Activated naive CD8-positive, alpha-beta T cell (primary cell): ENCODE data around the gene FAM161A.
"Not testable (repeated sequence)": the region's sequence is repeated elsewhere in the genome, so short reads cannot be mapped to it uniquely, and the experiment has no call there.

Experiments used
- H3K27ac Mint-ChIP-seq: one replicate; pipeline ENCODE4 v1.8.0; 2021; ENCODE audit warnings: mixed read lengths
- H3K27me3 Mint-ChIP-seq: one replicate; pipeline ENCODE4 v1.8.0; 2021; ENCODE audit warnings: mixed read lengths
- H3K36me3 Mint-ChIP-seq: one replicate; pipeline ENCODE4 v1.8.0; 2021; ENCODE audit warnings: mixed read lengths
- H3K4me1 Mint-ChIP-seq: one replicate; pipeline ENCODE4 v1.8.0; 2021; ENCODE audit warnings: low read depth, mixed read lengths
- H3K4me3 Mint-ChIP-seq: one replicate; pipeline ENCODE4 v1.8.0; 2021; ENCODE audit warnings: mild to moderate bottlenecking, mixed read lengths
- H3K9me3 Mint-ChIP-seq: one replicate; pipeline ENCODE4 v1.8.0; 2021; ENCODE audit warnings: low read depth, mixed read lengths

FAM161A gene

GRCh38 chr2:61857224-61857623 is 3.4 kb upstream of the FAM161A start:
- Mint-ChIP-seq H3K27ac (no peak overlapping the region), H3K4me1 (peaks cover 22% of the 10 kb centered on the region), H3K36me3 (peaks cover 4% of the 10 kb centered on the region), H3K4me3 (no peak overlapping the region), H3K9me3 (peaks cover 4% of the 10 kb centered on the region), H3K27me3 (no peaks in the 10 kb centered on the region)

- H3K27ac Mint-ChIP-seq: peak overlapping the region; percentile 99
- no peaks in the 10 kb centered on the region for H3K9me3 Mint-ChIP-seq
- H3K36me3 Mint-ChIP-seq: peaks cover 3% of the 10 kb centered on the region
- H3K4me1 Mint-ChIP-seq: peaks cover 22% of the 10 kb centered on the region
- peak overlapping the region; percentile 94 for H3K4me3 Mint-ChIP-seq
- no peaks in the 10 kb centered on the region for H3K27me3 Mint-ChIP-seq
Observed at GRCh38 chr2:61855318-61855613, 1.4 kb upstream of the FAM161A start.

GRCh38 chr2:61854564-61855317 is 881 bp upstream of the FAM161A start:
- peaks cover 3% of the 10 kb centered on the region for H3K36me3 Mint-ChIP-seq
- H3K4me1 Mint-ChIP-seq: peaks cover 22% of the 10 kb centered on the region
- H3K9me3 Mint-ChIP-seq: no peaks in the 10 kb centered on the region
- peak overlapping the region; percentile 94 for H3K4me3 Mint-ChIP-seq
- H3K27me3 Mint-ChIP-seq: no peaks in the 10 kb centered on the region
- peak overlapping the region; percentile 99 for H3K27ac Mint-ChIP-seq

GRCh38 chr2:61853086-61853846 is 594 bp downstream of the FAM161A start:
- H3K27me3 Mint-ChIP-seq: no peaks in the 10 kb centered on the region
- peak overlapping the region; percentile 99 for H3K27ac Mint-ChIP-seq
- no peaks in the 10 kb centered on the region for H3K9me3 Mint-ChIP-seq
- H3K36me3 Mint-ChIP-seq: peaks cover 3% of the 10 kb centered on the region
- H3K4me3 Mint-ChIP-seq: peak overlapping the region; percentile 94
- peaks cover 22% of the 10 kb centered on the region for H3K4me1 Mint-ChIP-seq

GRCh38 chr2:61851270-61851669 is 2.6 kb downstream of the FAM161A start:
- not testable (repeated sequence) for H3K9me3 Mint-ChIP-seq, H3K4me3 Mint-ChIP-seq

GRCh38 chr2:61845320-61845719 is 8.5 kb downstream of the FAM161A start:
- Mint-ChIP-seq H3K36me3 (peaks cover 8% of the 10 kb centered on the region), H3K4me1 (no peaks in the 10 kb centered on the region), H3K27ac (no peak overlapping the region), H3K9me3 (no peaks in the 10 kb centered on the region), H3K27me3 (no peaks in the 10 kb centered on the region), H3K4me3 (no peak overlapping the region)

More at GRCh38 chr2:61851270-61851669, 2.6 kb downstream of the FAM161A start:
- peaks cover 19% of the 10 kb centered on the region for H3K4me1 Mint-ChIP-seq
- not testable (repeated sequence) for H3K27ac Mint-ChIP-seq, H3K27me3 Mint-ChIP-seq, H3K36me3 Mint-ChIP-seq

- H3K27ac Mint-ChIP-seq: no peak overlapping the region
Observed at GRCh38 chr2:61841286-61841685, 12.6 kb downstream of the FAM161A start.

GRCh38 chr2:61834893-61835292 is 19.0 kb downstream of the FAM161A start:
- no peak overlapping the region for H3K4me3 Mint-ChIP-seq
- no peaks in the 10 kb centered on the region for H3K27me3 Mint-ChIP-seq
- H3K4me1 Mint-ChIP-seq: no peaks in the 10 kb centered on the region
- no peak overlapping the region for H3K27ac Mint-ChIP-seq
- peaks cover 16% of the 10 kb centered on the region for H3K36me3 Mint-ChIP-seq
- H3K9me3 Mint-ChIP-seq: no peaks in the 10 kb centered on the region

More at GRCh38 chr2:61841286-61841685, 12.6 kb downstream of the FAM161A start:
- Mint-ChIP-seq H3K9me3 (no peaks in the 10 kb centered on the region), H3K27me3 (no peaks in the 10 kb centered on the region), H3K4me3 (no peak overlapping the region), H3K36me3 (peaks cover 10% of the 10 kb centered on the region), H3K4me1 (no peaks in the 10 kb centered on the region)

- peaks cover 16% of the 10 kb centered on the region for H3K36me3 Mint-ChIP-seq
- H3K4me1 Mint-ChIP-seq: no peaks in the 10 kb centered on the region
- H3K9me3 Mint-ChIP-seq: no peaks in the 10 kb centered on the region
- no peak overlapping the region for H3K27ac Mint-ChIP-seq
- no peaks in the 10 kb centered on the region for H3K27me3 Mint-ChIP-seq
- no peak overlapping the region for H3K4me3 Mint-ChIP-seq
Observed at GRCh38 chr2:61833971-61834370, 19.9 kb downstream of the FAM161A start.

- H3K9me3 Mint-ChIP-seq: no peaks in the 10 kb centered on the region
- no peak overlapping the region for H3K4me3 Mint-ChIP-seq
- no peaks in the 10 kb centered on the region for H3K4me1 Mint-ChIP-seq
- no peaks in the 10 kb centered on the region for H3K27me3 Mint-ChIP-seq
- H3K27ac Mint-ChIP-seq: no peak overlapping the region
- H3K36me3 Mint-ChIP-seq: peaks cover 16% of the 10 kb centered on the region
Observed at GRCh38 chr2:61832183-61832841, 21.5 kb downstream of the FAM161A start.

- Mint-ChIP-seq H3K27me3 (no peaks in the 10 kb centered on the region), H3K4me1 (no peaks in the 10 kb centered on the region), H3K4me3 (no peak overlapping the region), H3K9me3 (no peaks in the 10 kb centered on the region), H3K27ac (no peak overlapping the region), H3K36me3 (no peaks in the 10 kb centered on the region)
Observed at GRCh38 chr2:61822255-61822654, 31.6 kb downstream of the FAM161A start.

- Mint-ChIP-seq H3K4me3 (no peak overlapping the region), H3K27ac (no peak overlapping the region), H3K36me3 (no peaks in the 10 kb centered on the region), H3K27me3 (peaks cover 7% of the 10 kb centered on the region), H3K9me3 (no peaks in the 10 kb centered on the region), H3K4me1 (no peaks in the 10 kb centered on the region)
Observed at GRCh38 chr2:61816480-61817355, 37.1 kb downstream of the FAM161A start.

GRCh38 chr2:61814539-61815160 is 39.2 kb downstream of the FAM161A start:
- Mint-ChIP-seq H3K9me3 (no peaks in the 10 kb centered on the region), H3K4me3 (no peak overlapping the region), H3K27ac (no peak overlapping the region), H3K27me3 (peaks cover 7% of the 10 kb centered on the region), H3K4me1 (no peaks in the 10 kb centered on the region), H3K36me3 (no peaks in the 10 kb centered on the region)

GRCh38 chr2:61813314-61813713 is 40.5 kb downstream of the FAM161A start:
- not testable (repeated sequence) for H3K27me3 Mint-ChIP-seq, H3K4me1 Mint-ChIP-seq, H3K4me3 Mint-ChIP-seq, H3K9me3 Mint-ChIP-seq, H3K27ac Mint-ChIP-seq, H3K36me3 Mint-ChIP-seq
